ENCODE measurements around the gene TMEM248. TPM values are rescaled to one million over a fixed set of nuclear protein-coding genes. Genes with fewer than 3 reads are reported as not detected.

The TMEM248 gene
- total RNA-seq, 1 experiment from 2014 or later, result 97.2 TPM

Other genes starting within 250 kb of the TMEM248 start
- gene RABGEF1, start 180.5 kb upstream of the TMEM248 start, total RNA-seq (2014; rRNA removed; shearing (Covaris generic)), result 23.3 and 34.2 TPM in 2 replicates
- 130 and 158 TPM in 2 replicates for gene SBDS, start 74.4 kb downstream of the TMEM248 start, total RNA-seq (2014; rRNA removed; shearing (Covaris generic))
- gene TYW1, start 75.6 kb downstream of the TMEM248 start, total RNA-seq (2014; rRNA removed; shearing (Covaris generic)), result 17.3 and 23.0 TPM in 2 replicates